Gastrocnemius medialis (tissue), 4 donors: ENCODE data around the gene ATP5F1B. TPM values are rescaled to one million over a fixed set of nuclear protein-coding genes. Genes with fewer than 3 reads are reported as not detected.

Experiments
- ATAC-seq, 2 donors: fragments of 150-250 bp; one replicate each; pipeline ENCODE4 v1.9.1; 2016
- DNase-seq, 2 donors: peaks; one replicate each; pipeline ENCODE4 v3.0.0-alpha.2; 2019
- H3K27ac ChIP-seq, 4 donors: fragments of 200-600 bp; sonication (generic); 1 replicate in 1 of 4; 2 replicates in 3 of 4; pipeline ENCODE4 v1.5.1; 2016 to 2018; ENCODE audit warnings: mild to moderate bottlenecking in 2 of 4, moderate library complexity in 1 of 4
- H3K27me3 ChIP-seq, 3 donors: fragments of 200-600 bp; sonication (generic) in 2 of 3; 1 replicate in 1 of 3; 2 replicates in 2 of 3; pipeline versions ENCODE4 v1.5.1 to v1.6.0; 2016 to 2019; ENCODE audit warnings: mild to moderate bottlenecking in 1 of 3, moderate library complexity in 1 of 3
- H3K36me3 ChIP-seq, 2 donors: fragments of 200-600 bp; sonication (generic) in 1 of 2; one replicate each; pipeline ENCODE4 v1.5.1; 2017 to 2018
- H3K4me1 ChIP-seq, 2 donors: fragments of 200-600 bp; sonication (generic) in 1 of 2; one replicate each; pipeline ENCODE4 v1.5.1; 2016 to 2017; ENCODE audit warnings: mild to moderate bottlenecking in 2 of 2
- H3K4me3 ChIP-seq, 4 donors: fragments of 200-600 bp; sonication (generic) in 3 of 4; 1 replicate in 1 of 4; 2 replicates in 3 of 4; pipeline ENCODE4 v1.5.1; 2016 to 2019; ENCODE audit warnings: mild to moderate bottlenecking in 2 of 4
- H3K9me3 ChIP-seq, 3 donors: fragments of 200-600 bp; sonication (generic) in 2 of 3; 1 replicate in 1 of 3; 2 replicates in 2 of 3; pipeline ENCODE4 v1.5.1; 2016 to 2019
- CTCF ChIP-seq, 5 experiments: fragments of 450-650 bp in 3 of 5; fragments of 200-600 bp in 2 of 5; sonication (generic) in 2 of 5; IDR thresholded peaks in 4 of 5; conservative IDR thresholded peaks in 1 of 5; 1 replicate in 4 of 5; 2 replicates in 1 of 5; pipeline ENCODE4 v1.5.1; 2016 to 2019; ENCODE audit warnings: antibody characterized with exemption in 5 of 5, mild to moderate bottlenecking in 3 of 5, moderate library complexity in 3 of 5
- POLR2A ChIP-seq, 2 donors: fragments of 450-650 bp; IDR thresholded peaks; one replicate each; pipeline ENCODE4 v1.6.1; 2017; ENCODE audit warnings: antibody characterized with exemption in 2 of 2, mild to moderate bottlenecking in 2 of 2, moderate library complexity in 2 of 2
- in situ Hi-C, 4 donors: fragments of 200-750 bp; cut with MboI; loops; one replicate each; pipeline versions ENCODE4 v1.15.0 to v1.8.0; 2017; ENCODE audit warnings: low sequenced_read_pairs in 4 of 4
- intact Hi-C: fragments of 100-400 bp; cut with DNase I; formaldehyde crosslinking; loops from one replicate; pipeline ENCODE4 v1.15.1; 2023; ENCODE audit warnings: low total_unique reads
- total RNA-seq, 4 donors: library from RNA; depleted of rRNA; stranded (reverse); fragments of >200 nt; gene quantifications; one replicate each; pipeline versions ENCODE4 v1.1.0 to v1.2.3, GENCODE V29; 2016

The ATP5F1B gene
- 1,000 to 10,000 TPM in 2 of 4 donors, 100 to 1,000 TPM in 2; 779 to 1,310 (median 926) TPM for total RNA-seq

GRCh38 chr12:56645717-56646446 lies at the start of gene ATP5F1B:
Gene ATP5F1B, minus strand, starts transcription at chr12:56645984. Its CDS starts 21 bp downstream, at chr12:56645963.
- DNase-seq: peak; percentile 98 to 99
- peak within 1 kb of the TSS; percentile 92 to 99 (median 95) for H3K27ac ChIP-seq
- H3K4me3 ChIP-seq: peak within 1 kb of the TSS; percentile 66 to 99 (median 94)
- intact Hi-C loops: loop anchor here (1.0 to 2.0 kb wide), 2 partner anchors 43 to 79 kb away; partner anchors contain the start of genes NACA and PTGES3
- ATAC-seq: peak; percentile 99 to 100
- peak; percentile 96 to 99 for TF ChIP-seq POLR2A (IDR thresholded peaks at IDR 0.05)
- no peak for TF ChIP-seq CTCF (IDR thresholded peaks at IDR 0.05 in 4 of 5, conservative IDR thresholded peaks at IDR 0.05 in 1 of 5)
- H3K27me3 ChIP-seq: no peaks in the 10 kb centered on the region
- H3K36me3 ChIP-seq: peaks cover 12 to 43% of the 10 kb centered on the region in 2 donors
- in situ Hi-C loops: loop anchor here in 2 of 4 donors (10.0 to 25.0 kb wide), 2 partner anchors 79 to 866 kb away; partner anchors contain the start of genes DDIT3 (in 1 of the 2), MBD6 (in 1 of the 2) and NACA (in 1 of the 2)
- H3K9me3 ChIP-seq: no peaks in the 10 kb centered on the region
- peaks cover 27 to 32% of the 10 kb centered on the region in 2 donors for H3K4me1 ChIP-seq

GRCh38 chr12:56694161-56694560 lies 48.4 kb upstream of the ATP5F1B start:
- Histone ChIP-seq H3K36me3 (no peaks in the 10 kb centered on the region), H3K4me3 (no peak overlapping the region), H3K27me3 (no peaks in the 10 kb centered on the region), H3K4me1 (peaks cover 15 to 21% of the 10 kb centered on the region in 2 donors), H3K27ac (peak overlapping the region in 2 of 4 donors; percentile 0 to 62), H3K9me3 (no peaks in the 10 kb centered on the region)
- TF ChIP-seq CTCF (IDR thresholded peaks at IDR 0.05 in 4 of 5, conservative IDR thresholded peaks at IDR 0.05 in 1 of 5) (no peak), POLR2A (IDR thresholded peaks at IDR 0.05) (no peak)
- intact Hi-C loops (no loop called here), in situ Hi-C loops (no loop called here)
- ATAC-seq (peak in 1 of 2 donors; percentile 40), DNase-seq (peak in 1 of 2 donors; percentile 17)

- Histone ChIP-seq H3K27me3 (no peaks in the 10 kb centered on the region), H3K36me3 (no peaks in the 10 kb centered on the region), H3K4me3 (peak overlapping the region; percentile 75 to 95 (median 89)), H3K27ac (peak overlapping the region; percentile 97 to 99 (median 98)), H3K9me3 (no peaks in the 10 kb centered on the region), H3K4me1 (peaks cover 33 to 40% of the 10 kb centered on the region in 2 donors)
- DNase-seq (no peak), ATAC-seq (no peak)
- intact Hi-C loops: loop anchor here (1.0 to 5.0 kb wide), 4 partner anchors 37 to 834 kb away; partner anchors contain the start of genes ATP5F1B, DDIT3, MBD6 and NACA
- TF ChIP-seq CTCF (IDR thresholded peaks at IDR 0.05 in 4 of 5, conservative IDR thresholded peaks at IDR 0.05 in 1 of 5) (no peak), POLR2A (IDR thresholded peaks at IDR 0.05) (no peak)
- in situ Hi-C loops: loop anchor here in 2 of 4 donors (5.0 kb wide), 1 partner anchor 51 kb away; no protein-coding TSS in a partner anchor
Observed at GRCh38 chr12:56688846-56689109, 43.0 kb upstream of the ATP5F1B start.

- in situ Hi-C loops (loop anchor here in 2 of 4 donors (5.0 kb wide), 1 partner anchor 51 kb away; no protein-coding TSS in a partner anchor), intact Hi-C loops (loop anchor here (1.0 to 5.0 kb wide), 4 partner anchors 37 to 834 kb away; partner anchors contain the start of genes ATP5F1B, DDIT3, MBD6 and NACA)
- peak within 1 kb of the TSS; percentile 84 to 95 (median 90) for H3K4me3 ChIP-seq
- DNase-seq: peak; percentile 96 to 97
- no peaks in the 10 kb centered on the region for H3K36me3 ChIP-seq
- H3K27me3 ChIP-seq: no peaks in the 10 kb centered on the region
- peaks cover 33 to 41% of the 10 kb centered on the region in 2 donors for H3K4me1 ChIP-seq
- no peaks in the 10 kb centered on the region for H3K9me3 ChIP-seq
- TF ChIP-seq CTCF (IDR thresholded peaks at IDR 0.05 in 4 of 5, conservative IDR thresholded peaks at IDR 0.05 in 1 of 5) (no peak), POLR2A (IDR thresholded peaks at IDR 0.05) (peak; percentile 96 to 97)
- peak; percentile 88 to 89 for ATAC-seq
- H3K27ac ChIP-seq: peak within 1 kb of the TSS; percentile 97 to 99 (median 98)
Observed at GRCh38 chr12:56688129-56688845, 42.5 kb upstream of the ATP5F1B start, which contains the start of gene PTGES3. Gene PTGES3, minus strand, starts transcription at chr12:56688284. Its CDS starts 285 bp downstream, at chr12:56687999.
